ENCODE data around the gene BABAM2.

DNA sequence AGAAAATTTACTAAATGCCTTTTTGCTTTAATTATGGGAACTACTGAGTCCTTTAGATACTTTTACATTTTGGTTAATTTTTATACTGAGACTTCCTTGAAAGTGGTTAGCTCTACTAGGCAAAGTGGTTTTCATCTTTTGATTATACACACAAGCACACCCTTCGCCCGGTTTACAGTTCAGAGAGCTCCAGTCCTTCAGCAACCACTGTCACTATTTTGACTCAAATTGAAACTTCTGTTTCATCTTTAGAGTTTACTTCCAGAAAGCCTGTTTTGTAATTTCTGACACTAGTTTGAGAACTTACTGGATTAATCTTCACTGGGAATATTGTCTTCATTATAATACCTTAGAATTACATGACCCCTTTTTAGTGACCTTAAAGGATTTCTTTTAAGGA is 361.8 kb downstream of the BABAM2 start:
- no peak for TF ChIP-seq POLR2AphosphoS5 (IDR thresholded peaks at IDR 0.05; ENCODE audit: insufficient read depth in 1 of 2, low read depth in 1 of 2)
- TF ChIP-seq, protein P1, sequence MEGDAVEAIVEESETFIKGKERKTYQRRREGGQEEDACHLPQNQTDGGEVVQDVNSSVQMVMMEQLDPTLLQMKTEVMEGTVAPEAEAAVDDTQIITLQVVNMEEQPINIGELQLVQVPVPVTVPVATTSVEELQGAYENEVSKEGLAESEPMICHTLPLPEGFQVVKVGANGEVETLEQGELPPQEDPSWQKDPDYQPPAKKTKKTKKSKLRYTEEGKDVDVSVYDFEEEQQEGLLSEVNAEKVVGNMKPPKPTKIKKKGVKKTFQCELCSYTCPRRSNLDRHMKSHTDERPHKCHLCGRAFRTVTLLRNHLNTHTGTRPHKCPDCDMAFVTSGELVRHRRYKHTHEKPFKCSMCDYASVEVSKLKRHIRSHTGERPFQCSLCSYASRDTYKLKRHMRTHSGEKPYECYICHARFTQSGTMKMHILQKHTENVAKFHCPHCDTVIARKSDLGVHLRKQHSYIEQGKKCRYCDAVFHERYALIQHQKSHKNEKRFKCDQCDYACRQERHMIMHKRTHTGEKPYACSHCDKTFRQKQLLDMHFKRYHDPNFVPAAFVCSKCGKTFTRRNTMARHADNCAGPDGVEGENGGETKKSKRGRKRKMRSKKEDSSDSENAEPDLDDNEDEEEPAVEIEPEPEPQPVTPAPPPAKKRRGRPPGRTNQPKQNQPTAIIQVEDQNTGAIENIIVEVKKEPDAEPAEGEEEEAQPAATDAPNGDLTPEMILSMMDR (IDR thresholded peaks at IDR 0.05) = no peak

Data from vagina (tissue), 2 donors.